NCI-H1694 (cell line): ENCODE measurements around the gene ZC3H11A.
"Not testable (repeated sequence)": the region's sequence is repeated elsewhere in the genome, so short reads cannot be mapped to it uniquely, and the experiment has no call there.

Source experiments
- DNase-seq: peaks from one replicate; lab custom pipeline; 2025; lab: John Stamatoyannopoulos, UW

ZC3H11A gene

DNA sequence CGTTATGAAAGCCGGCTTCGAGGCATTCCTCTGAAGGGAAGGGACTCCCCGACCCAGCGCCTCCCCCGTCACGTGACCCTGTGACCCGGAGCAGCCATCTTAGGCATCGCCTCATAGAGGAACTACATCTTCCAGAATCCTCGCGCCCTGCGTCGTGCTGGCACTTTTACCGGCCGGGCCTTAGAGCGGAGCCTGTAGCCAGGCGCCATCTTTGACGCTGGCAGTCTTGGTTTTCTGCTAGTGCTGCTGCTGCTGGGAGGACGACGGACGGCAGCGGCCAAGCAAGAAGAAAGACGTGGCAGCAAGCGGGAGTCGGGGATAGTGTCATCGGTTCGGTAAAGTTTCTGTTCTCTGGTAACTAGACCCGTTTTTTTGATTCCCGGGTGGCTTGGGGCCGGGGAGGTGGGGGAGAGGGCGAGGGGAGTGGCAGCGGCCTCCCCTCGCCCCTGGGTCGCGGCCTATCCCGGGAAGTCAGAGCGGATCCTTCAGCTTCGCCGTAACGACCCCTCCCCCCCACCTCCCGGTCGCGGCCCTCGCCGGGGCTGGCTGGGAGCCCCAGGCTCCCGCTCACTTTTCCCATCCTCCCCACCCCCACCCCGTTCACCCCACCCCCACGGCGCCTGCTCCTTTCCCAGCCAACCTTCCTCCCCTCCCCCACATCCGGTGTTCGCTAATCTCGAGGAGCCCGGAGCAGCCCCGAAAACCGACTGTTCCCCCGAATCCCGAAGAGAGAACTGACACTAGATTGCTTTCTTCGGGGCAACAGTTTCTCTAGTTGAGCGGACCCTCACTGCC is at the start of gene ZC3H11A, which contains the start of gene ZBED6:
TSS of gene ZC3H11A (plus strand) at position 183 of the 795 bp plus-strand sequence. CDS start 21,448 bp downstream, outside the sequence.
TSS of gene ZBED6 (plus strand) at position 183 of the 795 bp plus-strand sequence. CDS start 1,900 bp downstream, outside the sequence.
- peak; percentile 99 for DNase-seq

DNA sequence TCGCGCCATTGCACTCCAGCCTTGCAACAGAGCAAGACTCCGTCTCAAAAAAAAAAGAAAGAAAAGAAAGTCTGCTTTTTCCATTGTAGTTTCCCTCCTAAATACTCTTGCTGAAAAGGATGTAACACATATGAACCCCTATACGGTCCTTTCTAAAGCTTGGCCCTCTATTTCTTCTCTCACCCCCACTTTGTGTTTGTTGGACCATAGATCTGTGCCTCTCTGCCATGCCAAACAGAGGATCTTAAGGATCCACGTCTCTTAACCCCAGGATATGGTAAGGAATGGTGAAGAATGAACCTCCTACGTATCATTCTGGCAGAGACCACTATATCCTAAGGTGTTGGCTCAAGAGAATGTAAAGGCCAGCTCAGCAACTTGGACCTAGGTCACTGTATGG is 49.1 kb upstream of the ZC3H11A start:
- no peak for DNase-seq

DNA sequence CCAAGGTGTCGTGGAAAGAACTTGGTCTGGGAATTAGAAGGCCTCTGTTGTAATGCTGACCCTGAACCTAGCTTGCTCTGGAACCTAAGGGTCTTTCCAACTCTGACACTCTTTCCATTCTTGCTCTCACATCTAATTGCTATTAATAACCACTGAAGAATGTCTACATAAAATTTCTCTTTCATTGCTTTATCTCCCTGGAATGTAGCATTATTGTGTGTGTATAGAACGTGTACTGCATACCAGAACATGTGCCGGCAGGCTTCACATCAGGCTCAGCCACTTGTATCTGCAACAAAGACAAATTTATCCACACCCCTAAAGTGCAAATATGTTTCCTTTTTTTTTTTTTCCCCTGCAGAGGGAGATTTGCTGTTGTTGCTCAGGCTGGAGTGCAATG is 44.4 kb upstream of the ZC3H11A start:
- no peak for DNase-seq

DNA sequence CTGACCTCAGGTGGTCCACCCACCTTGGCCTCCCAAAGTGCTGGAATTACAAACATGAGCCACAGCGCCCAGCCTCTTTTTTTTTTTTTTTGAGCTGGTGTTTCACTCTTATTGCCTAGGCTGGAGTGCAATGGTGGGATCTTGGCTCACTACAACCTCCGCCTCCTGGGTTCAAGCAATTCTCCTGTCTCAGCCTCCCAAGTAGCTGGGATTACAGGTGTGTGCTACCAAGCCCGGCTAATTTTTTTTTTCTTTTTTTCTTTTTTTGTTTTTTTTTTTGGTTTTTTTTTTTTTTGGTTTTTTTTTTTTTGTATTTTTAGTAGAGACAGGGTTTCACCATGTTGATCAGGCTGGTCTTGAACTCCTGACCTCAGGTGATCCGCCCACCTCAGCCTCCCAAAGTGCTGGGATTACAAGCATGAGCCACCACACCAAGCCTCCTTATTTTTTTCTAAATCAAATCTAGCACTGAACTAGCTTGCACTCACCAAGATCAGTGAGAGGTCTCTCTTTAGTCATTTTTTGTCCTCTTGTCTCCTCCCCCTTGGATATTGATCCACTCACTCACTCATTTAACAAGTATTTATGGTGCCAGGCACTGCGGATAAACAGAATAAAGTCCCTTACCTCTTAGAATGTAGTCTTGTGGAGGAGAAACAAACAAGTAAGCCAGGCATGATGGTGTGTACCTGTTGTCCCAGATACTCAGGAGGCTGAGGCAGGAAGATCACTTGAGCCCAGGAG is 43.6 kb upstream of the ZC3H11A start:
- DNase-seq = not testable (repeated sequence)

DNA sequence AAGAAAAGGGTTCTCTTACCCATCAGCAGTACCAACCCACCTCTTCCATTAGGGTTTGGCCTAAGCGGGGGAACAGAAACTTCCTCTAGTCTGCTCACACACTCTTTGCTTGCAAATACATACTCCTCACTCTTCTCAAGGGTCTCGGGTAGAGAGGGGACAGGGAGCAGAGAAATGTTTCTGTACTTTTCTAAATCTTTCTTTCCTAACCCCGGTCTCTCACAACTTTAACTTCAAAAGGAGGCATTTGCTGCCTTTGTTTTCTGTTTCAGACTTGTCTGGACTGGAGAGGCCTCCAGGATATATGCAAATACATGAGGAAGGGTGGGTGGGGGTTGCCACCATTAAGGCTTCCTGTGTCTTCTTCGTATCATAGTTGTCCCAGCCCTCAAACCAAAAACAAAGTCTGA is 41.0 kb upstream of the ZC3H11A start:
- no peak for DNase-seq

DNA sequence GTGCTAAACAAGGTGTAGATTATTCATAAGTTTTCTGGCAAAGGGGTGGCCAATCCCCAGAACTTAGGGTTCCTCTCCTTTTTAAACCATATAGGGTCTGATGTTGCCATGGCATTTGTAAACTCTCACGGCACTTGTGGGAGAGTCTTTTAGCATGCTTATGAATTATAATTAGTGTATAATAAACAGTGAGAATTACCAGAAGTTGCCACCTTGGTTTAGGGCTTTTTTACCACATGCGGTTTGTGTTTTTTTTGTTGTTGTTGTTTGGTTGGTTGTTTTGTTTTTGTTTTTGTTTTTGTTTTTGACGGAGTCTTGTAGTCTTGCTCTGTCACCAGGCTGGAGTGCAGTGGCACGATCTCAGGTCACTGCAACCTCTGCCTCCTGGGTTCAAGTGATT is 39.4 kb upstream of the ZC3H11A start:
- DNase-seq = no peak

DNA sequence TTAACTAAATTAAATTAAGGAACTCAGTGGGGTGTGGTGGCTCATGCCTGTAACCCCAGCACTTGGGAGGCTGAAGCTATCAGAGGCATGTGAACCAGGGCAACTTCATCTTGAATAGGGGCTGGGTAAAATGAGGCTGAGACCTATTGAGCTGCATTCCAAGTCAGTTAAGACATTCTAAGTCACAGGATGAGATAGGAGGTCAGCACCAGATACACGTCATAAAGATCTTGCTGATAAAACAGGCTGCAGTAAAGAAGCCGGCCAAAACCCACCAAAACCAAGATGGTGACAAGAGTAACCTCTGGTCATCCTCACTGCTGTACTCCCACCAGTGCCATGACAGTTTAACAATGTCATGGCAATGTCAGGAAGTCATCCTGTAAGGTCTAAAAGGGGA is 36.7 kb upstream of the ZC3H11A start:
- DNase-seq = not testable (repeated sequence)

DNA sequence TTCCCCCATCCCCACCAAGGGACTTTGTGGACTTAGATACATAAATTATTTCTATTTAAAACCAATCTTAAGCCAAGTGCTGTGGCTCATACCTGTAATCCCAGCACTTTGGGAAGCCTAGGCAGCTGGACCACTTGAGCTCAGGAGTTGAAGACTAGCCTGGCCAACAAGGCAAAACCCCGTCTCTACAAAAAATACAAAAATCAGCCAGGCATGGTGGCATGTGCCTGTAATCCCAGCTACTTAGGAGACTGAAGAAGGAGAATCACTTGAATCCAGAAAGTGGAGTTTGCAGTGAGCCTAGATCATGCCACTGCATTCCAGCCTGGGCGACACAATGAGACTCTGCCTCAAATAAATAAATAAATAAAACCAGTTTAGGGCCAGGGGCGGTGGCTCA is 34.9 kb upstream of the ZC3H11A start:
- DNase-seq = no peak

DNA sequence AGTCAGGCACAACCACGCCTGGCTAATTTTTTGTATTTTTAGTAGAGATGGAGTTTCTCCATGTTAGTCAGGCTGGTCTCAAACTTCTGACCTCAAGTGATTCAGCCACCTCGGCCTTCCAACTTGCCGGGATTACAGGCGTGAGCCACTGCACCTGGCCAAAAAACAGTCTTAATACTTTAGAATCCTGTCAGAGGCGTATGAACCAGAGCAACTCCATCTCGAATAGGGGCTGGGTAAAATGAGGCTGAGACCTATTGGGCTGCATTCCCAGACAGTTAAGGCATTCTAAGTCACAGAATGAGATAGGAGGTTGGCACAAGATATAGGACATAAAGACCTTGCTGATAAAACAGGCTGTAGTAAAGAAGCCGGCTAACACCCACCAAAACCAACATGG is 33.5 kb upstream of the ZC3H11A start:
- DNase-seq = not testable (repeated sequence)

DNA sequence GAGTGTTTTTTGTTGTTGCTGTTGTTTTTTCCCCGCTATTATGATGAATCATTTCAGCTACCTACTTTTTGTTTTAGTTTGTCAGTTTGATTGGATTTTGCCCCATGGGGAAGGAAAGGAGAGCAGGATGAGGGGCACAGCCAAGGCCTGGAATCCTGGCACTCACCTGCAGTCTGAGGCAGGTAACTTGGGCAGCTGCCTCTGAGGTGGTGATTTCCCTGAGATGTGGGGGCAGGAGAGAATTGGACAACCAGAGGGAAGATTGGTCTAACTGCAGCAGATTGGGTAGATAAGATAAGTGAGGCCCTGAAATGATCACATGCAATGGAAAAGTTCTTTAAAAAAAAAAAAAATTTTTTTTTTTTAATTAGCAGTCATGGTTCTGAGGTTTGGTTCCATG is 31.9 kb upstream of the ZC3H11A start:
- no peak for DNase-seq

DNA sequence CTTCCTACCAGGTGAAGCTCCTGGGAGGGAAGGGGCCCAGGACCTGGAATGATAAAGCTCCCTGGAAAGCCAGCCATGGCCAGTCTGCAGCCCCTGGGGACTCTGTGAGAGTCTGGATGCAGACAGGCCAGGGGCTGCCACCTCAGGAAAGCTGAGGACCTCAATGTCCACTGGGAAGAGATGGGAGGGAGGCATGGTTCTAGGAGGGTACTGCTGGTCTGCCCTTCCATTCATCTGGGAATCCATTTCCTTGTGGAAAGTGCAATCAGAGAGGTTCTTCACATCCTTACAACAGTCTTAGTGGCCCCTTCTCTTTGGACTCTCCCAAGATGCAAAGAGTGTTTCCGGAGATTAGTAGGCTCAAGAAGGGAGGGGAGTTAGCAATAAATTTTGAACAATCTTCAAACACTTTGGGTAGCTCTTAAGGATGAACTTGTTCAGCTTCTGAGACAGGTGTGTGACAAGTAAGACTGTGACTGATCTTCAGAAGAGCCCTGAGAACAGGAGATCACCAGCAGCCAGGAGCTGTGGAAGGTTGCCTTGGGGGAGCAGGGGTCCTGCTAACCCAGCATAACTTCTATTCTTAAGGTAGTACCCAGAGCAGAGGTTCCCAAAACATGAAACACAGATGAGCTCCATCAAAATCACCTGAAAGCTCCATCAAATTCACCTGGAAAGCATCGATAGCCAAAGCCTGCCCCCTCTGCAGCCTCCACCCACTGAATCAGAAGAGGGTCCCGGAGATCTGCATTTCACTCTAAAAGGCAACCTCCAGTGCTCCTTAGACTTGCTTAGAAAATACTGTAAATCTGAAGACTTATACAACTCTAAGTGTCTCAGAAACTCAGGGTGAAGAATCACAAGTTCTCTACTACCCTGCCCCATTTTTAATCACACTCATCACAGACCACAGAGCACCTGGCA is 31.1 kb upstream of the ZC3H11A start:
- no peak for DNase-seq

DNA sequence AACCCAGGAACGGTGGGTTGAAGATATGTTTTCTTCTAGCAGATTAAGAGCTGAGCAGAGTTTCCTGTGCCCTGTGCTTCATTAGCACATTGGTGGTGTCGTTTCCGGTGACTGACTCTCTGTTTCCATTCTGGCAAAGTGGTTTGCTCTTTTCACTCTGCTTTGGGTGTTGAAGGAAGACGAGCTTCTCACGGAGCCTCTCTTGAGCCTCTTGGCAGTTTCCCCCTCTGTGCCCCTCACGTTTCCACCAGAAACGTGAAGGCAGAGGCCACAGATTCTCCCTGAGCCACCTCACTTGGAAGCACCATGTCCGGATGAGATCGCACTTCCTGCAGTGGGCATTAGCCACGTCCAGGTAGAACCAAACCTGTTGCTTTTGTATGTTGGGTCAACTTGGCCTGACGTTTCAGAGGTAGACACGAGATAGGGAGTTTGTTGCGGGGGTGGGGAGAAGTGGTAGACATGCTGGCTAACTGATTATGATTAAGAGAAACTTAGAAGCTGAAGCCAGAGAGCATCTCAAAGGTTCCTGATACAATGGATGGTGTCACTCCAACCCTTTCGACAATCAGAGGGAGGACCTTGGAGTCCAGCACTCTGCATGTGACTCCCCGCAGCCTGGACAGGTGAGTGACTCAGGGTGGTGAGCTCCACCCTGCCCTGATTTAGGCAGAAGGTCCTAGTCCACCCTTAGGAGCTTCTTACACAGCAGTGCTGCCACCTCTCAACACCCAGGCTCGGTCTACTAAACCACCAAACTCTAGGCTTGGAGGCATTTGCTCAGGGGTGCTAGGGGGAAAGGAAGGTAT is 30.2 kb upstream of the ZC3H11A start, which contains the start of gene LAX1:
TSS of gene LAX1 (plus strand) at position 155 of the 809 bp plus-strand sequence. CDS start at position 538, 383 bp downstream.
- no peak for DNase-seq

DNA sequence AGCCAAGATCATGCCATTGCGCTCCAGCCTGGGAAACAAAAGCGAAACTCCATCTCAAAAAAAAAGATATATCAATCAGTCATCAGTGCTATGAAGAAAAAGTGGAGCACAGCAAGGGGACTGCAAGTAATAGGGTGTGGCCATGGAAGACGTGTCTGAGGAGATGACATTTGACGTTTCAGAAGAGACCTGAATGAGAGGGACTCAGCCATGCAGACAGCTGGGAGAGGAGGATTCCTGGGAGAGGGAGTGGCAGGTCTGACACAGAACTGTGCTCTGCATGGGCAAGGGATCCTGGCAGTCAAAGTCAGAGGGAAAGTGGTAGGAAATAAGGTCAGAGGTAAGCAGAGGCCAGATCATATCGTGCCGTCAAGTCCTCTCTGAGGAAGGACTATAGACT is 27.2 kb upstream of the ZC3H11A start:
- DNase-seq = no peak

DNA sequence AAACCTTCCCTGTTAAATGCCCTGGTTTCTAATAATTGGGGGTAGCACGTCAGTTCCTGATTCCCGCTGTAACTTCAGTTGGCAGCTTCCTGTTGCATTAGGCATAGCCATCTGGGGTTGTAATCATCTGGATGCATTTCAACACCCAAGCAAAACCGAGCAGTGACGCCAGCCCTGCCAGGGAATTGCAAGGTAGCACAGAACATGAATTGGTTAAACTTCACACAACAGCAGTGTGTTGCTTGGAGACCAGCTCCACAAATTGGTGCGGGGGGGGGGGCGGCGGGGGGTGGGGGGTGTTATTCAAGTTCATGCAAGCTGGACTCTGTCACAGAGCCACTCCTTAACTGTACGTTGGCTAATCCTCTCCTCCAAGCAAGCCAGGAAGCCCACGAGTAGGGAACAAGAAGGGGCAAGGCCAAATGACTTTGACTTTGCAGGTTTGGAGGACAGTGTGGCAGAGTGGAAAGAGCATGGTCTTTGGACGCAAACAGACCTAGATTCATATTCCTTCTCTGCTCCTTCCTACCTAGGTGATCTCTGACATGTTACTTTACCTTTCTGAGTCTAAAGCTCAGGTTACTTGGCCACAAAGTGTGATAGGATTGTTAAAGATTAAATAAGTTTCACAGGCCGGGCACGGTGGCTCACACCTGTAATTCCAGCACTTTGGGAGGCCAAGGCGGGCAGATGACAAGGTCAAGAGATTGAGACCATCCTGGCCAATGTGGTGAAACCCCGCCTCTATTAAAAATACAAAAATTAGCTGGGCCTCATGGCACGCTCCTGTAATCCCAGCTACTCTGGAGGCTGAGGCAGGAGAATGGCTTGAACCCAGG is 25.7 kb upstream of the ZC3H11A start:
- DNase-seq = peak; percentile 97

DNA sequence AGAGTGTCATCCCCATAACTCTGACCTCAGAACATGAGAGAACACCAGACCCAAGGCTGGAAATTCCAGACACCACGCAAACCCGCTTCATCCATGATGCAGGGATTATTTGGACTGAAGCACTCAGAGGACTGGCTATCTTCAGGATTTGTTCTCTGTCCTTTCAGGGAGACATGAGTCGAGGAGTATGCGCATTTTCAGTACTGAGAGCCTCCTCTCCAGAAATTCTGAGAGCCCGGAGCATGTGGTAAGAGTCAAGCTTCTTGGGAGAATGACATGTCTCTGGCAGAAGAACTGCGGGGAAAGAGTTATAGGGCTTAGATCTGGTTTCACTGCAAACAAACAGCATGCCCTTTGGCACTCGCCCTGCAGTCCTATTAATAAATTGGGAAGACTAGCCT is 23.5 kb upstream of the ZC3H11A start:
- DNase-seq = no peak

DNA sequence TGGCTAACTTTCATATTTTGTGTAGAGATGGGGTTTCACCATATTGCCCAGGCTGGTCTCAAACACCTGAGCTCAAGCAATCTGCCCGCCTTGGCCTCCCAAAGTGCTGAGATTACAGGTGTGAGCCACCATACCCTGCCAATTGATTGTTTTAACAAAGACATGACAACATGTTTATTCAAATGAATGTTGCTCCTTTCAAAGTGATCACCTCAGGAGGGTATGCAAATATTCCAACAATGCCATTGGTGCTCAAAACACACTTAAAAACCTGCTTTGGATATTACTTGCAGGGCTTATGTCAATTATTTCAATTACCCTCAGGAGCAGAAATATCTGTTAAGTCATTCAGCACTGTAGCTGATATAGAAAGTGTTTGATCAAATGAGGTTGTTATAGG is 22.6 kb upstream of the ZC3H11A start:
- no peak for DNase-seq

DNA sequence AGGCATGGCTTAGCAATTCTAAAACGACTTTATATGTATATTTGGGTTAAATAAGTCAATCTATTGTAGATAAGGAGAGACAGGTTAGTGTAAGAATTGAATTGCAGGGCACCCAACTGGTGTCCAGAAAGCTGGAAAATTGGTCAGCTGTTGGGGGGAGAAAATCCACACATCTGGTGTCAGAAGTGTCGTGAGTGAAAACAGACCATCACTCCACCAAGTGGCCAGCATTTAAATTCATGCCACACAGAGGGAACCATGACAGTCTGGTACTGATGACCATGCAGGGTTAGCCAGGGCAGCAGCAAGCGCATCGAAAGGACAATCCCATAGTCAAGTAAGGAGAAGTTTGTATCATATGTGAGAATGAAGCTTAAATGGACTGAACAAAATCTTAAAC is 18.8 kb upstream of the ZC3H11A start:
- DNase-seq = no peak

DNA sequence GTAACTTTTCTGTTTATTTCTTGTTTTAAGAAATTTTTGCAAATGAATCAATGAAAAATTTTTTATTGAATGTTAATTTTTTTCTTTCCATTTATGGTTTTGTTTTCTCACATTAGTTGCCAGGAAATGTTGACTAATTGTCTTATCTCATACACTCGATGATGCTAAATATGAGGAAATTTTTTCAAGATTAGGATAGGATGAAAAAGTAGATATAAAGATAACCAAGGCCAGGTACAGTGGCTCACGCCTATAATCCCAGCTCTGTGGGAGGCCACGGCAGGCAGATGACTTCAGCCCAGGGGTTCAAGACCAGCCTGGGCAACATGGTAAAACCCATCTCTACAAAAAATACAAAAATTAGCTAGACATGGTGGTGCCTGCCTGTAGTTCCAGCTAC is 17.8 kb upstream of the ZC3H11A start:
- DNase-seq = no peak

DNA sequence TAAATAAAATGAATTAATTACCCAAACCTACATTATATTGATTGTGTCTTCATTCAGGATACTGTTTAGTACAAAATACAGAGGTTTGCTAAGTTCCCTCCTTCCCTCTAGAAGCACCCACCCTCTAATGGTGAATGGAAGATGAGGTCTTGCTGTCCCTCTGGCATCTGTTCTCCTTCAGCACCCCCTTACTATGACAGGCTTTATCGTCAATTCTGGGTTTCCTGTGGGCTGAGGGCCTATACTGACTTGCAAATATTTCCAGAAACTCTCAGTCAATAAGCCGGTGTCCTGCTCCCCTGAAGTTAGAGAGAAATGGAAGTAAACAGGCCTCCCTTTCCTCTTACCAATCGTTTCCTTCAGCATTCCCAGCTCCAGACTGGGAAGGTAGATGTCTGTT is 17.3 kb upstream of the ZC3H11A start:
- DNase-seq = no peak

DNA sequence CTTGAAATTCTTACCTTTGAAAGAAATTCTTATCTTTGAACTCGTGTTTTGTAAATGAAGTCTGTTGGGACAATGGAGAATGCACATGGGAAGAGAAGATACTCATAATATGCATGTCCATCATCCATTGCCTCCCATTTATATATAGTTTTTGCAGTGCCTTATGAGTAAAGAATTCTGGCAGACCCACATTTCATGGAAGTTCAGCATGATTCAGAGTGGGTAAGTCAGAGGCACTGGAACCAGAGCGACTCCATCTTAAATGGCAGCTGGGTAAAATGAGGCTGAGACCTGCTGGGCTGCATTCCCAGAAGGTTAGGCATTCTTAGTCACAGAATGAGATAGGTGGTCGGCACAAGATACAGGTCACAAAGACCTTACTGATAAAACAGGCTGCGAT is 16.6 kb upstream of the ZC3H11A start:
- no peak for DNase-seq
